ENCODE data around the gene CDC42EP5.
"Not testable (repeated sequence)": the region's sequence is repeated elsewhere in the genome, so short reads cannot be mapped to it uniquely, and the experiment has no call there.

CDC42EP5 gene

GRCh38 chr19:54454781-54455675 lies 18.1 kb downstream of the CDC42EP5 start:
- Histone ChIP-seq H3K4me3 (no peak overlapping the region), H3K4me1 (peaks cover 3% of the 10 kb centered on the region; the same call in 1 of the 2 replicates), H3K36me3 (replicated peaks) (peaks cover 93% of the 10 kb centered on the region), H3K9me3 (no peaks in the 10 kb centered on the region), H3K27me3 (ENCODE audit: low read depth) (no peaks in the 10 kb centered on the region)
- no peak for DNase-seq (ENCODE audit: low spot score in 2 of 2)
- in situ Hi-C loops (cut with MboI; ENCODE audit: low sequenced_read_pairs) = loop anchor here (25.0 kb wide), 1 partner anchor 1207 kb away; the partner anchor contains the start of gene U2AF2

- no peak for DNase-seq (ENCODE audit: low spot score in 2 of 2)
- H3K27me3 ChIP-seq (ENCODE audit: low read depth) = no peaks in the 10 kb centered on the region
- peaks cover 92% of the 10 kb centered on the region for H3K36me3 ChIP-seq (replicated peaks)
- no peak overlapping the region for H3K4me3 ChIP-seq
- peaks cover 3% of the 10 kb centered on the region; the same call in 1 of the 2 replicates for H3K4me1 ChIP-seq
- H3K9me3 ChIP-seq = no peaks in the 10 kb centered on the region
- in situ Hi-C loops (cut with MboI; ENCODE audit: low sequenced_read_pairs) = loop anchor here (25.0 kb wide), 1 partner anchor 1208 kb away; the partner anchor contains the start of gene U2AF2
Measured at GRCh38 chr19:54453921-54454780, 18.9 kb downstream of the CDC42EP5 start.

GRCh38 chr19:54452626-54453025 lies 20.5 kb downstream of the CDC42EP5 start:
- Histone ChIP-seq H3K9me3 (0 out of 2 replicates have a peak, but pooled peaks cover 3% of the 10 kb centered on the region), H3K4me3 (no peak overlapping the region), H3K36me3 (replicated peaks) (peaks cover 77% of the 10 kb centered on the region), H3K27me3 (ENCODE audit: low read depth) (no peaks in the 10 kb centered on the region), H3K4me1 (peaks cover 3% of the 10 kb centered on the region; the same call in 1 of the 2 replicates)
- DNase-seq (ENCODE audit: low spot score in 2 of 2) = no peak
- in situ Hi-C loops (cut with MboI; ENCODE audit: low sequenced_read_pairs) = loop anchor here (25.0 kb wide), 1 partner anchor 1210 kb away; the partner anchor contains the start of gene U2AF2

- Histone ChIP-seq H3K36me3 (replicated peaks) (peaks cover 70% of the 10 kb centered on the region), H3K4me1 (peaks cover 7% of the 10 kb centered on the region), H3K9me3 (0 out of 2 replicates have a peak, but pooled peaks cover 3% of the 10 kb centered on the region), H3K4me3 (no peak overlapping the region), H3K27me3 (ENCODE audit: low read depth) (no peaks in the 10 kb centered on the region)
- in situ Hi-C loops (cut with MboI; ENCODE audit: low sequenced_read_pairs) = loop anchor here (25.0 kb wide), 1 partner anchor 1210 kb away; the partner anchor contains the start of gene U2AF2
- DNase-seq (ENCODE audit: low spot score in 2 of 2) = no peak
Measured at GRCh38 chr19:54451997-54452396, 21.1 kb downstream of the CDC42EP5 start.

- in situ Hi-C loops (cut with MboI; ENCODE audit: low sequenced_read_pairs) = loop anchor here (25.0 kb wide), 1 partner anchor 1211 kb away; the partner anchor contains the start of gene U2AF2
- DNase-seq (ENCODE audit: low spot score in 2 of 2) = no peak
- Histone ChIP-seq H3K27me3 (ENCODE audit: low read depth) (no peaks in the 10 kb centered on the region), H3K9me3 (0 out of 2 replicates have a peak, but pooled peaks cover 3% of the 10 kb centered on the region), H3K4me1 (peaks cover 10% of the 10 kb centered on the region), H3K36me3 (replicated peaks) (peaks cover 64% of the 10 kb centered on the region), H3K4me3 (no peak overlapping the region; the same call in 1 of the 2 replicates)
Measured at GRCh38 chr19:54451331-54451871, 21.7 kb downstream of the CDC42EP5 start.

GRCh38 chr19:54449701-54450069 lies 23.4 kb downstream of the CDC42EP5 start:
- Histone ChIP-seq H3K36me3 (replicated peaks) (peaks cover 47% of the 10 kb centered on the region), H3K9me3 (0 out of 2 replicates have a peak, but pooled peaks cover 3% of the 10 kb centered on the region), H3K27me3 (ENCODE audit: low read depth) (no peaks in the 10 kb centered on the region), H3K4me1 (peaks cover 10% of the 10 kb centered on the region), H3K4me3 (peak overlapping the region; percentile 94)
- no peak for DNase-seq (ENCODE audit: low spot score in 2 of 2)
- in situ Hi-C loops (cut with MboI; ENCODE audit: low sequenced_read_pairs) = loop anchor here (25.0 kb wide), 1 partner anchor 1213 kb away; the partner anchor contains the start of gene U2AF2

GRCh38 chr19:54448774-54449700 lies 24.1 kb downstream of the CDC42EP5 start, which contains the start of gene LENG8:
LENG8 (plus strand) TSS chr19:54449199; CDS start chr19:54451345, 2,146 bp downstream.
- in situ Hi-C loops (cut with MboI; ENCODE audit: low sequenced_read_pairs) = no loop called here

GRCh38 chr19:54448040-54448773 lies 24.9 kb downstream of the CDC42EP5 start:
- H3K36me3 ChIP-seq (replicated peaks) = peaks cover 36% of the 10 kb centered on the region
- peak; percentile 22 to 69 for DNase-seq (ENCODE audit: low spot score in 2 of 2)
- H3K27me3 ChIP-seq (ENCODE audit: low read depth) = no peaks in the 10 kb centered on the region
- H3K4me3 ChIP-seq = peak overlapping the region; percentile 94
- peaks cover 10% of the 10 kb centered on the region for H3K4me1 ChIP-seq
- 0 out of 2 replicates have a peak, but pooled peaks cover 3% of the 10 kb centered on the region for H3K9me3 ChIP-seq
- in situ Hi-C loops (cut with MboI; ENCODE audit: low sequenced_read_pairs) = no loop called here

More at GRCh38 chr19:54448774-54449700, 24.1 kb downstream of the CDC42EP5 start, which contains the start of gene LENG8:
- Histone ChIP-seq H3K4me3 (peak within 1 kb of the TSS; percentile 94), H3K27me3 (ENCODE audit: low read depth) (no peaks in the 10 kb centered on the region), H3K36me3 (replicated peaks) (peaks cover 41% of the 10 kb centered on the region), H3K9me3 (0 out of 2 replicates have a peak, but pooled peaks cover 3% of the 10 kb centered on the region), H3K4me1 (peaks cover 10% of the 10 kb centered on the region)
- DNase-seq (ENCODE audit: low spot score in 2 of 2) = peak; percentile 88 to 95

- H3K36me3 ChIP-seq (replicated peaks) = peaks cover 21% of the 10 kb centered on the region
Measured at GRCh38 chr19:54446349-54446748, 26.7 kb downstream of the CDC42EP5 start.

GRCh38 chr19:54444737-54445136 lies 28.4 kb downstream of the CDC42EP5 start:
- DNase-seq (ENCODE audit: low spot score in 2 of 2) = no peak
- Histone ChIP-seq H3K4me3 (no peak overlapping the region), H3K27me3 (ENCODE audit: low read depth) (no peaks in the 10 kb centered on the region), H3K4me1 (peaks cover 8% of the 10 kb centered on the region), H3K36me3 (replicated peaks) (peaks cover 11% of the 10 kb centered on the region), H3K9me3 (0 out of 2 replicates have a peak, but pooled peaks cover 3% of the 10 kb centered on the region)
- in situ Hi-C loops (cut with MboI; ENCODE audit: low sequenced_read_pairs) = no loop called here

More at GRCh38 chr19:54446349-54446748, 26.7 kb downstream of the CDC42EP5 start:
- in situ Hi-C loops (cut with MboI; ENCODE audit: low sequenced_read_pairs); H3K9me3 ChIP-seq; H3K27me3 ChIP-seq (ENCODE audit: low read depth); H3K4me3 ChIP-seq: not testable (repeated sequence)
- DNase-seq (ENCODE audit: low spot score in 2 of 2) = peak in 1 of 2 experiments; percentile 29
- H3K4me1 ChIP-seq = peaks cover 10% of the 10 kb centered on the region

- in situ Hi-C loops (cut with MboI; ENCODE audit: low sequenced_read_pairs) = no loop called here
- Histone ChIP-seq H3K9me3 (no peaks in the 10 kb centered on the region), H3K4me3 (no peak overlapping the region), H3K27me3 (ENCODE audit: low read depth) (no peaks in the 10 kb centered on the region), H3K36me3 (replicated peaks) (peaks cover 12% of the 10 kb centered on the region), H3K4me1 (no peaks in the 10 kb centered on the region)
- no peak for DNase-seq (ENCODE audit: low spot score in 2 of 2)
Measured at GRCh38 chr19:54440641-54441040, 32.5 kb downstream of the CDC42EP5 start.
